Ishikawa (cell line): ENCODE measurements around the gene ZNF841.

ENCODE experiments used
- CREB1 ChIP-seq: IDR thresholded peaks from 2 replicates; pipeline ENCODE4 v1.6.1; 2012; ENCODE audit warnings: low read depth
- EP300 ChIP-seq: IDR thresholded peaks from 2 replicates; pipeline ENCODE4 v1.6.1; 2012; ENCODE audit warnings: borderline replicate concordance
- RAD21 ChIP-seq: IDR thresholded peaks from 2 replicates; pipeline ENCODE4 v1.6.1; 2012; ENCODE audit warnings: low read depth
- TAF1 ChIP-seq: IDR thresholded peaks from 2 replicates; pipeline ENCODE4 v1.6.1; 2012; ENCODE audit warnings: low read depth, mild to moderate bottlenecking
- USF1 ChIP-seq: IDR thresholded peaks from 2 replicates; pipeline ENCODE4 v1.6.1; 2012
- ZBTB7A ChIP-seq: IDR thresholded peaks from 2 replicates; pipeline ENCODE4 v1.6.1; 2012; ENCODE audit warnings: low read depth
- TF ChIP-seq, protein P1 (sequence below): IDR thresholded peaks from 2 replicates; pipeline ENCODE4 v1.6.1; 2012; ENCODE audit warnings: low read depth, mild to moderate bottlenecking

- TF ChIP-seq RAD21 (no peak), CREB1 (no peak), TAF1 (no peak), EP300 (no peak), ZBTB7A (no peak), USF1 (no peak)
- TF ChIP-seq, protein P1, sequence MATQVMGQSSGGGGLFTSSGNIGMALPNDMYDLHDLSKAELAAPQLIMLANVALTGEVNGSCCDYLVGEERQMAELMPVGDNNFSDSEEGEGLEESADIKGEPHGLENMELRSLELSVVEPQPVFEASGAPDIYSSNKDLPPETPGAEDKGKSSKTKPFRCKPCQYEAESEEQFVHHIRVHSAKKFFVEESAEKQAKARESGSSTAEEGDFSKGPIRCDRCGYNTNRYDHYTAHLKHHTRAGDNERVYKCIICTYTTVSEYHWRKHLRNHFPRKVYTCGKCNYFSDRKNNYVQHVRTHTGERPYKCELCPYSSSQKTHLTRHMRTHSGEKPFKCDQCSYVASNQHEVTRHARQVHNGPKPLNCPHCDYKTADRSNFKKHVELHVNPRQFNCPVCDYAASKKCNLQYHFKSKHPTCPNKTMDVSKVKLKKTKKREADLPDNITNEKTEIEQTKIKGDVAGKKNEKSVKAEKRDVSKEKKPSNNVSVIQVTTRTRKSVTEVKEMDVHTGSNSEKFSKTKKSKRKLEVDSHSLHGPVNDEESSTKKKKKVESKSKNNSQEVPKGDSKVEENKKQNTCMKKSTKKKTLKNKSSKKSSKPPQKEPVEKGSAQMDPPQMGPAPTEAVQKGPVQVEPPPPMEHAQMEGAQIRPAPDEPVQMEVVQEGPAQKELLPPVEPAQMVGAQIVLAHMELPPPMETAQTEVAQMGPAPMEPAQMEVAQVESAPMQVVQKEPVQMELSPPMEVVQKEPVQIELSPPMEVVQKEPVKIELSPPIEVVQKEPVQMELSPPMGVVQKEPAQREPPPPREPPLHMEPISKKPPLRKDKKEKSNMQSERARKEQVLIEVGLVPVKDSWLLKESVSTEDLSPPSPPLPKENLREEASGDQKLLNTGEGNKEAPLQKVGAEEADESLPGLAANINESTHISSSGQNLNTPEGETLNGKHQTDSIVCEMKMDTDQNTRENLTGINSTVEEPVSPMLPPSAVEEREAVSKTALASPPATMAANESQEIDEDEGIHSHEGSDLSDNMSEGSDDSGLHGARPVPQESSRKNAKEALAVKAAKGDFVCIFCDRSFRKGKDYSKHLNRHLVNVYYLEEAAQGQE: no peak
Measured at GRCh38 chr19:52120286-52120685, 24.7 kb upstream of the ZNF841 start.
